C4-2B (cell line): ENCODE results near the gene HELZ.

ENCODE experiments used
- CTCF ChIP-seq: fragments of 450-650 bp; conservative IDR thresholded peaks from 2 replicates; pipeline ENCODE4 v1.5.1; 2017; ENCODE audit warnings: mild to moderate bottlenecking
- ZFX ChIP-seq: fragments of 450-650 bp; IDR thresholded peaks from 2 replicates; pipeline ENCODE4 v1.6.1; 2017

GRCh38 chr17:67143318-67143717 is 101.7 kb downstream of the HELZ start:
- no peak for TF ChIP-seq CTCF
- no peak for TF ChIP-seq ZFX
